HCT116 (cell line): ENCODE data around the gene RBL1.

ENCODE experiments used
- CEBPB ChIP-seq: IDR thresholded peaks from 2 replicates; pipeline ENCODE4 v1.6.1; 2012; ENCODE audit warnings: low read depth
- EGR1 ChIP-seq: IDR thresholded peaks from 2 replicates; pipeline ENCODE4 v1.6.1; 2012; ENCODE audit warnings: low read depth
- EZH2 ChIP-seq: fragments of 200-600 bp; sonication (generic); IDR thresholded peaks from 2 replicates; pipeline ENCODE4 v1.6.1; 2017; ENCODE audit warnings: antibody characterized with exemption, mixed run types
- EZH2phosphoT487 ChIP-seq: fragments of 200-600 bp; IDR thresholded peaks from 2 replicates; pipeline ENCODE4 v1.6.1; 2018; ENCODE audit warnings: antibody characterized with exemption, borderline replicate concordance
- FOSL1 ChIP-seq: IDR thresholded peaks from 2 replicates; pipeline ENCODE4 v1.6.1; 2012; ENCODE audit warnings: low read depth
- POLR2A ChIP-seq: IDR thresholded peaks from 2 replicates; pipeline ENCODE4 v1.7.0; 2011; ENCODE audit warnings: borderline replicate concordance; ENCODE audit not compliant: insufficient read depth, insufficient read length; ENCODE audit errors: extremely low read depth
- RAD21 ChIP-seq: IDR thresholded peaks from 2 replicates; pipeline ENCODE4 v1.6.1; 2012; ENCODE audit warnings: low read depth, mild to moderate bottlenecking
- ZNF274 ChIP-seq: fragments of 200-500 bp; sonication (Bioruptor generic); IDR thresholded peaks from 2 replicates; pipeline ENCODE4 v1.6.1; 2014; ENCODE audit warnings: mild to moderate bottlenecking, low read depth, low read length, inconsistent platforms
- TF ChIP-seq, protein P1 (sequence below): IDR thresholded peaks from 2 replicates; pipeline ENCODE4 v1.6.1; 2012
- TF ChIP-seq, protein P2 (sequence below): IDR thresholded peaks from 2 replicates; pipeline ENCODE4 v1.6.1; 2011; ENCODE audit warnings: mild to moderate bottlenecking, low read length, moderate library complexity; ENCODE audit not compliant: insufficient replicate concordance; ENCODE audit errors: extremely low read depth
- TF ChIP-seq, protein P3 (sequence below), 3 experiments: fragments of 200-600 bp in 1 of 3; sonication (generic) in 1 of 3; IDR thresholded peaks in 2 of 3; conservative IDR thresholded peaks in 1 of 3; 2 replicates each; pipeline ENCODE4 v1.5.1; 2012 to 2017; ENCODE audit warnings: low read depth in 2 of 3, low read length in 2 of 3, antibody characterized with exemption in 1 of 3, borderline replicate concordance in 1 of 3, control low read depth in 1 of 3, mild to moderate bottlenecking in 1 of 3, mixed read lengths in 1 of 3, mixed run types in 1 of 3, moderate library complexity in 1 of 3; ENCODE audit not compliant: insufficient read depth in 1 of 3

- TF ChIP-seq, protein P1, sequence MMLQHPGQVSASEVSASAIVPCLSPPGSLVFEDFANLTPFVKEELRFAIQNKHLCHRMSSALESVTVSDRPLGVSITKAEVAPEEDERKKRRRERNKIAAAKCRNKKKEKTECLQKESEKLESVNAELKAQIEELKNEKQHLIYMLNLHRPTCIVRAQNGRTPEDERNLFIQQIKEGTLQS, result no peak
- TF ChIP-seq, protein P2, sequence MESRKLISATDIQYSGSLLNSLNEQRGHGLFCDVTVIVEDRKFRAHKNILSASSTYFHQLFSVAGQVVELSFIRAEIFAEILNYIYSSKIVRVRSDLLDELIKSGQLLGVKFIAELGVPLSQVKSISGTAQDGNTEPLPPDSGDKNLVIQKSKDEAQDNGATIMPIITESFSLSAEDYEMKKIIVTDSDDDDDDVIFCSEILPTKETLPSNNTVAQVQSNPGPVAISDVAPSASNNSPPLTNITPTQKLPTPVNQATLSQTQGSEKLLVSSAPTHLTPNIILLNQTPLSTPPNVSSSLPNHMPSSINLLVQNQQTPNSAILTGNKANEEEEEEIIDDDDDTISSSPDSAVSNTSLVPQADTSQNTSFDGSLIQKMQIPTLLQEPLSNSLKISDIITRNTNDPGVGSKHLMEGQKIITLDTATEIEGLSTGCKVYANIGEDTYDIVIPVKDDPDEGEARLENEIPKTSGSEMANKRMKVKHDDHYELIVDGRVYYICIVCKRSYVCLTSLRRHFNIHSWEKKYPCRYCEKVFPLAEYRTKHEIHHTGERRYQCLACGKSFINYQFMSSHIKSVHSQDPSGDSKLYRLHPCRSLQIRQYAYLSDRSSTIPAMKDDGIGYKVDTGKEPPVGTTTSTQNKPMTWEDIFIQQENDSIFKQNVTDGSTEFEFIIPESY, result no peak
- TF ChIP-seq, protein P3, sequence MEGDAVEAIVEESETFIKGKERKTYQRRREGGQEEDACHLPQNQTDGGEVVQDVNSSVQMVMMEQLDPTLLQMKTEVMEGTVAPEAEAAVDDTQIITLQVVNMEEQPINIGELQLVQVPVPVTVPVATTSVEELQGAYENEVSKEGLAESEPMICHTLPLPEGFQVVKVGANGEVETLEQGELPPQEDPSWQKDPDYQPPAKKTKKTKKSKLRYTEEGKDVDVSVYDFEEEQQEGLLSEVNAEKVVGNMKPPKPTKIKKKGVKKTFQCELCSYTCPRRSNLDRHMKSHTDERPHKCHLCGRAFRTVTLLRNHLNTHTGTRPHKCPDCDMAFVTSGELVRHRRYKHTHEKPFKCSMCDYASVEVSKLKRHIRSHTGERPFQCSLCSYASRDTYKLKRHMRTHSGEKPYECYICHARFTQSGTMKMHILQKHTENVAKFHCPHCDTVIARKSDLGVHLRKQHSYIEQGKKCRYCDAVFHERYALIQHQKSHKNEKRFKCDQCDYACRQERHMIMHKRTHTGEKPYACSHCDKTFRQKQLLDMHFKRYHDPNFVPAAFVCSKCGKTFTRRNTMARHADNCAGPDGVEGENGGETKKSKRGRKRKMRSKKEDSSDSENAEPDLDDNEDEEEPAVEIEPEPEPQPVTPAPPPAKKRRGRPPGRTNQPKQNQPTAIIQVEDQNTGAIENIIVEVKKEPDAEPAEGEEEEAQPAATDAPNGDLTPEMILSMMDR (IDR thresholded peaks at IDR 0.05 in 2 of 3, conservative IDR thresholded peaks at IDR 0.05 in 1 of 3; ENCODE audit: borderline replicate concordance in 1 of 3, insufficient read depth in 1 of 3, low read depth in 2 of 3, low read length in 2 of 3), result no peak
- TF ChIP-seq EZH2 (no peak), EZH2phosphoT487 (no peak), EGR1 (no peak), CEBPB (no peak), ZNF274 (no peak), FOSL1 (no peak), POLR2A (no peak), RAD21 (no peak)
Measured at GRCh38 chr20:36969478-36970186, 126.2 kb downstream of the RBL1 start.
